Immature natural killer cell (primary cell): ENCODE measurements around the gene DDX52. TPM values are rescaled to one million over a fixed set of nuclear protein-coding genes. Genes with fewer than 3 reads are reported as not detected.
"Not testable (repeated sequence)": the region's sequence is repeated elsewhere in the genome, so short reads cannot be mapped to it uniquely, and the experiment has no call there.

Source experiments
- DNase-seq, 3 donors: peaks; one replicate each; pipeline ENCODE4 v3.0.0; 2022; ENCODE audit warnings: mixed read lengths in 1 of 3
- H3K27ac Mint-ChIP-seq, 6 donors: one replicate each; pipeline ENCODE4 v1.8.0; 2020; ENCODE audit warnings: mixed read lengths in 6 of 6, mild to moderate bottlenecking in 5 of 6, inconsistent platforms in 4 of 6, moderate library complexity in 3 of 6
- H3K27me3 Mint-ChIP-seq, 3 donors: one replicate each; pipeline ENCODE4 v1.8.0; 2020 to 2021; ENCODE audit warnings: low read depth in 3 of 3, mild to moderate bottlenecking in 3 of 3, mixed read lengths in 3 of 3, moderate library complexity in 3 of 3, inconsistent platforms in 1 of 3
- H3K36me3 Mint-ChIP-seq, 3 donors: one replicate each; pipeline ENCODE4 v1.8.0; 2020; ENCODE audit warnings: mixed read lengths in 3 of 3, inconsistent platforms in 2 of 3, mild to moderate bottlenecking in 2 of 3
- H3K4me1 Mint-ChIP-seq, 2 donors: one replicate each; pipeline ENCODE4 v1.8.0; 2020; ENCODE audit warnings: inconsistent platforms in 2 of 2, mild to moderate bottlenecking in 2 of 2, mixed read lengths in 2 of 2, moderate library complexity in 1 of 2
- H3K4me3 Mint-ChIP-seq, 5 donors: one replicate each; pipeline ENCODE4 v1.8.0; 2020; ENCODE audit warnings: mild to moderate bottlenecking in 5 of 5, mixed read lengths in 5 of 5, inconsistent platforms in 3 of 5, moderate library complexity in 3 of 5
- H3K9me3 Mint-ChIP-seq, 6 donors: one replicate each; pipeline ENCODE4 v1.8.0; 2020; ENCODE audit warnings: mild to moderate bottlenecking in 6 of 6, mixed read lengths in 6 of 6, inconsistent platforms in 4 of 6, moderate library complexity in 3 of 6
- polyA plus RNA-seq, 3 donors: library from polyadenylated mRNA; unstranded; fragments of 300-500 nt; fragmentation: Illumina TruSeq; gene quantifications; one replicate each; pipeline ENCODE4 v1.2.3, GENCODE V29; 2021

DDX52 gene
- polyA plus RNA-seq, 3 donors from 2014 or later: 7.9 to 19.3 (median 9.3) TPM

- Mint-ChIP-seq H3K4me1 (peaks cover 25 to 46% of the 10 kb centered on the region in 2 donors), H3K36me3 (peaks cover 13 to 31% (median 27%) of the 10 kb centered on the region in 3 donors), H3K27me3 (no peaks in the 10 kb centered on the region), H3K27ac (no peak overlapping the region), H3K4me3 (no peak overlapping the region), H3K9me3 (no peaks in the 10 kb centered on the region)
- no peak for DNase-seq
Measured at GRCh38 chr17:37637956-37638355, 5.3 kb downstream of the DDX52 start.

DNA sequence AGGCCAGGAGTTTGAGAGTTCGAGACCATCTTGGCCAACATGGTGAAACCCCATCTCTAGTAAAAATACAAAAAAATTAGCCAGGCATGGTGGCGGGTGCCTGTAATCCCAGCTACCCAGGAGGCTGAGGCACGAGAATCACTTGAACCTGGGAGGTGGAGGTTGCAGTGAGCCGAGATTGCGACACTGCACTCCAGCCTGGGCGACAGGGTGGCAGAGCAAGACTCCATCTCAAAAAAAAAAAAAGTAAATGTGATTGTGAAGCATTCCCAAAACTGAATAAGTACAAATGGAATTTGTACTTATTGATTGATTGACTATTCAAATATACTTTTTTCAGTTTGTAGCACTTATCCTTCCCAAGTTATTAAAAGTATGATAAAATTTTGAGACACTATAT is 26.8 kb downstream of the DDX52 start:
- not testable (repeated sequence) for H3K27ac Mint-ChIP-seq

GRCh38 chr17:37614823-37615222 is 28.4 kb downstream of the DDX52 start:
- Mint-ChIP-seq H3K4me3 (no peak overlapping the region), H3K9me3 (no peaks in the 10 kb centered on the region)

More for the DNA sequence above, 26.8 kb downstream of the DDX52 start:
- H3K9me3 Mint-ChIP-seq, DNase-seq, H3K4me1 Mint-ChIP-seq, H3K27me3 Mint-ChIP-seq, H3K4me3 Mint-ChIP-seq: not testable (repeated sequence)
- H3K36me3 Mint-ChIP-seq: peaks cover 10 to 25% (median 18%) of the 10 kb centered on the region in 3 donors

DNA sequence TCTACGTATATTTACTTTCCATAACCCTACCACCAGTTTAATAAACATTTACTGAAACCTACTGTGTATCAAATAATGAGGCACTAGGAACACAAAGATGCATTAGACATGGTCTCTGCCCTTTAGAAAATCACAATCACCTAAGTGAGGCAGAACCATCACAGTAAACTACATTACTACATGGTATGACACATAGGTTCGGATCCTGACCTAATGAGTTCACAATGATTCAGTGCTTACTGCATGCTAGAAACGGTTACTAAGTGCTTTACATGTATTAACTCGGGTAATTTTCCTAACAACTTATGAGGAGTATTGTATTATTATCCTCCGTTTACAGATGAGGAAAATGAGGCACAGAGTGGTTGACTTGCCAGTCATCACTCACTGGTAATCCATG is 28.9 kb downstream of the DDX52 start:
- peaks cover 0 to 3% (median 1%) of the 10 kb centered on the region in 3 donors for H3K27me3 Mint-ChIP-seq
- peaks cover 10 to 16% (median 13%) of the 10 kb centered on the region in 3 donors for H3K36me3 Mint-ChIP-seq
- H3K4me3 Mint-ChIP-seq: no peak overlapping the region
- DNase-seq: no peak
- peaks cover 7 to 9% of the 10 kb centered on the region in 2 donors for H3K4me1 Mint-ChIP-seq
- no peaks in the 10 kb centered on the region for H3K9me3 Mint-ChIP-seq
- no peak overlapping the region for H3K27ac Mint-ChIP-seq

More at GRCh38 chr17:37614823-37615222, 28.4 kb downstream of the DDX52 start:
- DNase-seq: no peak
- peaks cover 0 to 1% (median 0%) of the 10 kb centered on the region in 3 donors for H3K27me3 Mint-ChIP-seq
- no peak overlapping the region for H3K27ac Mint-ChIP-seq
- peaks cover 10 to 16% (median 13%) of the 10 kb centered on the region in 3 donors for H3K36me3 Mint-ChIP-seq
- H3K4me1 Mint-ChIP-seq: peaks cover 3 to 4% of the 10 kb centered on the region in 2 donors

- H3K36me3 Mint-ChIP-seq: peaks cover 4 to 11% (median 5%) of the 10 kb centered on the region in 3 donors
- H3K4me1 Mint-ChIP-seq: peaks cover 32 to 33% of the 10 kb centered on the region in 2 donors
- DNase-seq: no peak
- peaks cover 0 to 5% (median under 1%) of the 10 kb centered on the region in 3 donors for H3K27me3 Mint-ChIP-seq
- H3K4me3 Mint-ChIP-seq: peak overlapping the region; percentile 5 to 61 (median 22)
- peak overlapping the region in 5 of 6 donors; percentile 9 to 69 (median 37) for H3K27ac Mint-ChIP-seq
- H3K9me3 Mint-ChIP-seq: no peaks in the 10 kb centered on the region
Measured at GRCh38 chr17:37610971-37611370, 32.3 kb downstream of the DDX52 start.

GRCh38 chr17:37610041-37610420 is 33.2 kb downstream of the DDX52 start:
- Mint-ChIP-seq H3K4me3 (peak overlapping the region; percentile 83 to 93 (median 92)), H3K27ac (peak overlapping the region; percentile 88 to 94 (median 90)), H3K36me3 (peaks cover 2 to 11% (median 4%) of the 10 kb centered on the region in 3 donors), H3K4me1 (peaks cover 42% of the 10 kb centered on the region in 2 donors)
- not testable (repeated sequence) for H3K27me3 Mint-ChIP-seq, H3K9me3 Mint-ChIP-seq, DNase-seq

DNA sequence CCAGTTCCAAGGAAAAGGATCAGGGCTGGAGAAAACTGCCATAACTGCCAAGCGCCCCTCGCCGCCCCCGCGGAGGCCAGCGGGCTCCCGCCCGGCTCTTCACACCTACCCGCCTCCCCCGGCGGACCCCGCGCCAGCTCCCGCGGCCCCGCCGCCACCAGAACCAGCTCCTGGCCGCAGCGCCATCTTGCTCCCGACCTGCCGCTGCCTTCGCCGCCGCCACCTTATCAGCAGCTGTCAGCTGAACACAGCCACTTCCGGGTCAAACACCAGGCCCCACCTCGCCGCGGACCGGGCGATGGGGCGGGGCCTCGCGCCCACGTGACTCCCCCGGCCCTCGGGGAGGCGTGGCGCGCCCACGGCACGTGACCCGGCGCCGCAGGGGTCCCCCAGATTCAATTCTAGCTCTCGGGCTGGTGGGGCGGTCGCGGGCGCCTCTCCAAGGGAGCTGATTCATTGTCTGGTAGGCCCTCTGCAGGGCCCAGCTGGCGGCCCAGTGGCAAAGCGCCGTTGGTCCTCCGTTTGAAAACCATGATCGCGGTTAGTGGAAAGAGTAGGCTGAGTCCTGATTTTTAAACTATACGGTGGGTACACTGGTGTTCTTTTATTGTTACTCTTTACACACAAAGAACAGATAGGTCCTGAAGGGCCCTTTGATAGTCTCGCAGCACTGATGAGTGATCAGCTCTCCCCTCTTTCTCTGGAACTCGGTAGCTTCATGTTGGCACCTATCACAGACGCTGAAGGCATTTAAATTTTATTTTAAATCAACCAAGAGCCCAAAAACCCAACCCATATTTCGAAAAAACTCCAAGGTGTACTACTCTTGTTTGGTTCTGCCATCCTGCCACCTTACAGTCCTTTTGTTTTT is 33.8 kb downstream of the DDX52 start, which contains the start of gene SYNRG:
SYNRG (minus strand) TSS at position 249 of the 871 bp plus-strand sequence; CDS start at position 186, 63 bp downstream.
- H3K36me3 Mint-ChIP-seq: peaks cover 0 to 11% (median 4%) of the 10 kb centered on the region in 3 donors
- H3K4me1 Mint-ChIP-seq: peaks cover 48% of the 10 kb centered on the region in 2 donors
- no peaks in the 10 kb centered on the region for H3K9me3 Mint-ChIP-seq
- peak; percentile 98 to 99 (median 98) for DNase-seq
- H3K27ac Mint-ChIP-seq: peak within 1 kb of the TSS; percentile 88 to 99 (median 94)
- peak within 1 kb of the TSS; percentile 83 to 93 (median 92) for H3K4me3 Mint-ChIP-seq
- peaks cover 0 to 5% (median 0%) of the 10 kb centered on the region in 3 donors for H3K27me3 Mint-ChIP-seq

- H3K4me3 Mint-ChIP-seq: peak overlapping the region; percentile 83 to 93 (median 92)
- peak in 2 of 3 donors; percentile 9 to 24 for DNase-seq
Measured at GRCh38 chr17:37608351-37609169, 34.7 kb downstream of the DDX52 start.

GRCh38 chr17:37607637-37608331 is 35.5 kb downstream of the DDX52 start:
- Mint-ChIP-seq H3K4me1 (peaks cover 64 to 65% of the 10 kb centered on the region in 2 donors), H3K9me3 (no peaks in the 10 kb centered on the region), H3K4me3 (peak overlapping the region; percentile 83 to 93 (median 92)), H3K36me3 (peaks cover 0 to 6% (median 0%) of the 10 kb centered on the region in 3 donors), H3K27ac (peak overlapping the region; percentile 88 to 99 (median 93)), H3K27me3 (peaks cover 0 to 5% (median 0%) of the 10 kb centered on the region in 3 donors)
- peak; percentile 53 to 66 (median 60) for DNase-seq

More at GRCh38 chr17:37608351-37609169, 34.7 kb downstream of the DDX52 start:
- Mint-ChIP-seq H3K27me3 (peaks cover 0 to 5% (median 0%) of the 10 kb centered on the region in 3 donors), H3K4me1 (peaks cover 56 to 57% of the 10 kb centered on the region in 2 donors), H3K9me3 (no peaks in the 10 kb centered on the region), H3K36me3 (peaks cover 0 to 7% (median 3%) of the 10 kb centered on the region in 3 donors), H3K27ac (peak overlapping the region; percentile 88 to 99 (median 93))

- peaks cover 70 to 74% of the 10 kb centered on the region in 2 donors for H3K4me1 Mint-ChIP-seq
- H3K27ac Mint-ChIP-seq: peak overlapping the region; percentile 88 to 99 (median 93)
- DNase-seq: peak; percentile 47 to 55 (median 47)
- no peaks in the 10 kb centered on the region for H3K9me3 Mint-ChIP-seq
- H3K4me3 Mint-ChIP-seq: peak overlapping the region; percentile 83 to 93 (median 88)
- H3K27me3 Mint-ChIP-seq: peaks cover 0 to 5% (median 0%) of the 10 kb centered on the region in 3 donors
- peaks cover 0 to 7% (median 0%) of the 10 kb centered on the region in 3 donors for H3K36me3 Mint-ChIP-seq
Measured at GRCh38 chr17:37605813-37606505, 37.3 kb downstream of the DDX52 start.

GRCh38 chr17:37605081-37605480 is 38.2 kb downstream of the DDX52 start:
- Mint-ChIP-seq H3K27ac (peak overlapping the region; percentile 88 to 99 (median 93)), H3K9me3 (no peaks in the 10 kb centered on the region), H3K36me3 (peaks cover 0 to 7% (median 4%) of the 10 kb centered on the region in 3 donors), H3K4me3 (peak overlapping the region; percentile 83 to 93 (median 88)), H3K4me1 (peaks cover 73 to 81% of the 10 kb centered on the region in 2 donors), H3K27me3 (peaks cover 0 to 5% (median 0%) of the 10 kb centered on the region in 3 donors)
- no peak for DNase-seq

- H3K27ac Mint-ChIP-seq: peak overlapping the region; percentile 88 to 99 (median 93)
- peaks cover 68 to 80% of the 10 kb centered on the region in 2 donors for H3K4me1 Mint-ChIP-seq
- H3K36me3 Mint-ChIP-seq: peaks cover 0 to 7% (median 7%) of the 10 kb centered on the region in 3 donors
- H3K9me3 Mint-ChIP-seq: no peaks in the 10 kb centered on the region
- no peak for DNase-seq
- peaks cover 0 to 3% (median 0%) of the 10 kb centered on the region in 3 donors for H3K27me3 Mint-ChIP-seq
- peak overlapping the region; percentile 49 to 93 (median 84) for H3K4me3 Mint-ChIP-seq
Measured at GRCh38 chr17:37604556-37604955, 38.7 kb downstream of the DDX52 start.
